CD4-positive, alpha-beta T cell treated with Interleukin-17A for 4 hours (primary cell): ENCODE measurements around the gene TAF1A.
A peak's percentile ranks its signal among the peaks of the same experiment; 100 is the strongest.
"Not testable (repeated sequence)": the region's sequence is repeated elsewhere in the genome, so short reads cannot be mapped to it uniquely, and the experiment has no call there.

Source experiments
- DNase-seq: peaks from one replicate; pipeline ENCODE4 v3.0.0-alpha.2; 2020; ENCODE audit warnings: mixed read lengths

TAF1A gene

GRCh38 chr1:222589462-222590302, at the start of gene TAF1A:
Gene TAF1A (minus strand): TSS chr1:222589933.
- peak; percentile 88 for DNase-seq

GRCh38 chr1:222634180-222635013, 44.7 kb upstream of the TAF1A start:
- peak; percentile 79 for DNase-seq

- DNase-seq = no peak
These were observed 43.0 kb upstream of the TAF1A start for GRCh38 chr1:222632749-222633148.

- DNase-seq = no peak
These were observed 42.0 kb upstream of the TAF1A start for GRCh38 chr1:222631611-222632208.

- DNase-seq = no peak
These were observed 40.3 kb upstream of the TAF1A start for GRCh38 chr1:222629921-222630535.

DNA sequence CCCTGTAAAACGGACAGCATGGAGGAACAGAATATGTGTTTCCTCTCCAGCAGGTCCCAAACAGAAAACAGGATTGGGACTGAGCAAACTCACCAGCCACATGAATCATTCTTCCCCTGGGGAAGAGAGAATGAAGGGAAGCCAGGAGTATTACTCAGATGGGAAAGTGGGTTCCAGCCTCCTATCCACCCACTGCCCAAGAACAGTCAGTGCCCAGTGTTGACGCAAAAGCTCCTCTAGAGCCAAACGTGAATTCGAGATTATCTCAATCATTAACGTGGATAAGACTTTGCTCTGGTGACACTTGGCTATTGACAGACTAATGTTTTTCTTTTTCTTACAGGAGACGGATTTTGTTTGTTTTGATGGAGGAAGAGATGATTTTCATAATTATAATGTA, 37.5 kb upstream of the TAF1A start:
- DNase-seq = no peak

- DNase-seq = no peak
These were observed 34.5 kb upstream of the TAF1A start for GRCh38 chr1:222624214-222624613.

DNA sequence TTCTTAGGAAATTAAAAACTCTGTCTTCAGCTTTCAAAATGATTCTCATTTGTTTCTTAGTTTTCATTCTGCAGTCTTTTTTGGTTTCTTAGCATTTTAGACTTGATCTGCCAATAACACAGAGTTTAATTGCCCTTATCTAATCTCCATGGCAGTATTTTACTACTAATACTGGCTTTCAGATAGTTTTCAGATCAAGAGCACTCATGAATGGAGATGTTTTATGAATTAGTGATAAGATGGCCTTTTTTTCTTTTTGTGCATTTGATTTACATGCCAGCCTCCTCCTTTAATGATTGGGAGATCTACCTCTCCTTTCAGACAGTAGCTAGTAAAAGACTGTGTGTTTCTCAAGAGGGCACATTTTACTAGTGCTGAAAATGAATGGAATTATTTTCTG, 33.7 kb upstream of the TAF1A start:
- no peak for DNase-seq

- no peak for DNase-seq
These were observed 33.0 kb upstream of the TAF1A start for GRCh38 chr1:222622765-222623164.

GRCh38 chr1:222620566-222620965, 30.8 kb upstream of the TAF1A start:
- no peak for DNase-seq

DNA sequence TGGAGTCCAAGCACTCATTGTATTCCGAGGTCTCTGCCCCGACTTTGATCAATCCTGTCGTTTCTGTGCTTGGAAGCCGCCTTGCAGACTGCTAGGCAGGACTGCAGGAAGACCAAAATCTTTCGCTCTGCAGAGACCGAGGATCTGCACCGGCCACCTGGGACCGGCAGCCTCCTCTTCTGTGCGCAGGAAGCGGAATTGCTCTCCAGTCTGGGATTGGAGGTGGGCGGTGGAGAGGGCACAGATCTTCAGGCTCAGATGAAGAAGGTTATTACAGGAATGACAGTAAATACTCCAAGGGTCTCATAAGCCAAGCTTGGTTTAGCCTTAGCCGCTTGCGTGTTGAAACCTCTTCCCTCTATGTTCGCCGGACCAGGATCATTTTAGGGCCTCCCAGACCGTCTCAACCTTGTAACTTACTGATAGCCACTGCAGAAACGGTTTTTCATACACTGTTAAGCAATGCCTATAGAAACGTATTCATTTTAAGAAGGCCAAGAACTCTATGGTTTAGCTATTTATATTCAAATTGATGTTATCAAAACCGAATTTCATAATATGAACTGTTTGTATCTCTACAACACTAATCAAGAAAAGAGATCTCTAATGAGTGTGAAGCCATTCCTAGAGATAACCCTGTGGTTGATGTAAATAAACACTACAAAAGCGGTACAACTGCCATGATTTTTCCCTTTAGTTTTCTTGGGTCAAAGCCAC, 29.3 kb upstream of the TAF1A start:
- DNase-seq = peak; percentile 27

GRCh38 chr1:222618001-222618879, 28.5 kb upstream of the TAF1A start, which contains the start of gene MIA3:
Gene MIA3 (plus strand): TSS chr1:222618097. CDS start chr1:222618111, 14 bp downstream.
- DNase-seq = peak; percentile 63

- peak; percentile 96 for DNase-seq
These were observed 27.7 kb upstream of the TAF1A start for GRCh38 chr1:222617367-222617951.

GRCh38 chr1:222616525-222616924, 26.8 kb upstream of the TAF1A start:
- no peak for DNase-seq

DNA sequence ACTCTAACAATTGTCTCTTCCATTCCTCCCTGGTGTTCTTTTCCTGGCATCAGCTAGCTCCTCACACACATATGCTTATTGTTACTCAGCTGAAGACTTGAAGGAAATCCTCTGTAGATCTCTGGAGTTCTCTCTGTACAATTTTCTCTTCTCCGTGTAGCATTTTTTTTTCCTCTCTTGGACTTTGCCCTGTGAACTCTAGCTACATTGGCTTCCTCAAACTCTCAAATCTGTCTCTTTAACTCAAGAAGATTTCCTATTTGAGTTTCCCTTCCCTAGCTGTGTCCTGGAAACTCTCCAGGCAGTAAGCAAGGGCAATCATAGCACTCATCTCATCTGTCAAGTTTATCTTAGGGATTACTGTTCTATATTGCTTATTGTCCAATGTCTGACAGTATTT, 23.9 kb upstream of the TAF1A start:
- DNase-seq = no peak

DNA sequence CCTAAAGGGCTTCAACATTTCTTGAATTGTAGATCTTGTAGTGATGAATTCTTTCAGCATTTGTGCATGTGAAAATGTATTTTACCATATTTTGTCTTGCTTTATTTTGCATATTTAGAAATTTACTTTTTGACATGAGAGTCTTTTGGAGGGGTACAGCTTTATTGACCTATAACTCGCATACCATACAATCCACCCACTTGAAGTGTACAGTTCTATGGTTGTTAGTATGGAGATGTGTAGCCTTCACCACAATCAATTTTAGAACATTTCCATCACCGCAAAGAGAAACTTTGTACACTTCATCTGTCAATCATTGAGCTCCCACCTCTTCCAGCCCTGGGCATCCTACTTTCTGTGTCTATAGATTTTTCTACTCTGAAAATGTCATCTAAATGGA, 21.0 kb upstream of the TAF1A start:
- no peak for DNase-seq

DNA sequence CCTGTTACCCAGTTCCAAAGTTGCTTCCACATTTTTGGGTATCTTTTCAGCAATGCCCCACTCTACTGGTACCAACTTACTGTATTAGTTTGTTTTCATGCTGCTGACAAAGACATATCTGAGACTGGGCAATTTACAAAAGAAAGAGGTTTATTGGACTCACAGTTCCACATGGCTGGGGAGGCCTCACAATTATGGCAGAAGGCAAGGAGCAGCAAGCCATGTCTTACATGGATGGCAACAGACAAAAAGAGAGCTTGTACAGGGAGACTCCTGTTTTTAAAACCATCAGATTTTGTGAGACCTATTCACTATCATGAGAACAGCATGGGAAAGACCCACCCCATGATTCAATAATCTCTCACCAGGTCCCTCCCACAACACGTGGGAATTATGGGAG, 19.4 kb upstream of the TAF1A start:
- DNase-seq = not testable (repeated sequence)

DNA sequence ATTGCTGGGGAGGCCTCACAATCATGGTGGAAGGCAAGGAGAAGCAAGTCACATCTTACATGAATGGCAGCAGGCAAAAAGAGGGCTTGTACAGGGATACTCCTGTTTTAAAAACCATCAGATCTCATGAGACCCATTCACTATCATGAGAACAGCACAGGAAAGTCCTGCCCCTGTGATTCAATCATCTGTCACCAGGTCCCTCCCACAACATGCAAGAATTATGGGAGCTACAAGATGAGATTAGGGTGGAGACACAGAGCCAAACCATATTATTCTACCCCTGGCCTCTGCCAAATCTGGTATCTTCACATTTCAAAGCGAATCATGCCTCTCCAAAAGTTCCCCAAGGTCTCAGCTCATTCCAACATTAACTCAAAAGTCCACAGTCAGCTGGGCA, 17.0 kb upstream of the TAF1A start:
- DNase-seq = no peak

DNA sequence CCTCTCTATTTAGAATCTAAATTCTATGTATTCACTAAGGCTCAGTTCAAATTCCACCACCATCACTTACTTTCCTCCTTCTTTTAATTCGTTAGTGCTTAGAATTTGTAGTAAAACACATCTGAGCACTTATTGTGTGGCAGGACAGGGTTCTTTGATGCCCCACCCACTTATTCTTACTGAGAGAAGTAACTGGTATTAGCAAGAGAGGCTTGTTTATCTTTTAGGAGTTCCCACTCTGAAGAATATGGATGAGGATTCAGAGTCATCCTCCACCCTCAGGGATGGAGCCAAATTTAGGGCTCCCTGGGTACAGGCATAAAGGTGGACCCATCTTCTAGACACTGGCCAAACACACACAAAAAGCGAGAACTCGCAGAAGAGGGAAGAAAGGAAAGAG, 11.5 kb upstream of the TAF1A start:
- no peak for DNase-seq

GRCh38 chr1:222600281-222600680, 10.5 kb upstream of the TAF1A start:
- DNase-seq = no peak

GRCh38 chr1:222596696-222597095, 7.0 kb upstream of the TAF1A start:
- no peak for DNase-seq
